AG04450 (cell line): ENCODE data around the gene MMEL1. TPM values are rescaled to one million over a fixed set of nuclear protein-coding genes. Genes with fewer than 3 reads are reported as not detected.

Source experiments
- CTCF ChIA-PET: fragments of 300-600, 350-600 bp; formaldehyde crosslinking; extraction: SDS; loops from one replicate; lab custom pipeline; 2022; ENCODE audit warnings: antibody characterized with exemption, inconsistent platforms; lab: Charles Lee
- POLR2A ChIA-PET: fragments of 350-600 bp; formaldehyde crosslinking; extraction: SDS; loops from one replicate; lab custom pipeline; 2021; ENCODE audit warnings: antibody characterized with exemption, inconsistent platforms; lab: Yijun Ruan, JAX
- DNase-seq: peaks from one replicate; pipeline ENCODE4 v3.0.0-alpha.2; 2011; ENCODE audit warnings: low read depth, low spot score
- H3K27ac ChIP-seq: one replicate; pipeline ENCODE4 v1.5.1; 2012; ENCODE audit warnings: low read depth, low read length, control low read depth
- H3K27me3 ChIP-seq: one replicate; pipeline ENCODE4 v1.6.0; 2012; ENCODE audit warnings: low read length; ENCODE audit not compliant: control insufficient read depth, insufficient read depth
- H3K4me3 ChIP-seq: 2 replicates; pipeline ENCODE4 v1.5.1; 2011; ENCODE audit warnings: mild to moderate bottlenecking, low read depth, low read length, control low read depth
- H3K9me3 ChIP-seq: 2 replicates; pipeline ENCODE4 v1.5.1; 2012; ENCODE audit warnings: low read length; ENCODE audit not compliant: control insufficient read depth, insufficient read depth
- CTCF ChIP-seq: IDR thresholded peaks from 2 replicates; pipeline ENCODE4 v1.5.1; 2011; ENCODE audit warnings: low read depth, low read length, control low read depth, inconsistent platforms
- polyA plus RNA-seq: library from polyadenylated mRNA; depleted of rRNA; stranded (reverse); fragments of >200 nt; gene quantifications from 2 replicates; pipeline ENCODE4 v1.2.3, GENCODE V29; 2011

MMEL1 gene
- polyA plus RNA-seq, 1 experiment, result 0.21 TPM

- CTCF ChIA-PET, result no interaction called here
- Histone ChIP-seq H3K9me3 (no peaks in the 10 kb centered on the region; the same call in none of the 2 replicates), H3K4me3 (no peak overlapping the region), H3K27me3 (no peaks in the 10 kb centered on the region), H3K27ac (no peak overlapping the region)
- TF ChIP-seq CTCF, result no peak
- DNase-seq, result no peak
- POLR2A ChIA-PET, result no interaction called here
Observed at GRCh38 chr1:2598329-2598931, 34.4 kb downstream of the MMEL1 start.

GRCh38 chr1:2597441-2598328 is 35.1 kb downstream of the MMEL1 start:
- no peaks in the 10 kb centered on the region; the same call in none of the 2 replicates for H3K9me3 ChIP-seq
- CTCF ChIA-PET, result no interaction called here
- POLR2A ChIA-PET, result no interaction called here
- H3K4me3 ChIP-seq, result no peak overlapping the region
- no peaks in the 10 kb centered on the region for H3K27me3 ChIP-seq
- H3K27ac ChIP-seq, result no peak overlapping the region
- DNase-seq, result no peak
- TF ChIP-seq CTCF, result no peak

GRCh38 chr1:2596530-2597333 is 36.1 kb downstream of the MMEL1 start:
- no peaks in the 10 kb centered on the region for H3K27me3 ChIP-seq
- no peak for DNase-seq
- ChIA-PET CTCF (no interaction called here), POLR2A (no interaction called here)
- no peak overlapping the region for H3K4me3 ChIP-seq
- H3K9me3 ChIP-seq, result no peaks in the 10 kb centered on the region; the same call in none of the 2 replicates
- H3K27ac ChIP-seq, result no peak overlapping the region
- no peak for TF ChIP-seq CTCF

- H3K4me3 ChIP-seq, result no peak overlapping the region
- H3K27me3 ChIP-seq, result no peaks in the 10 kb centered on the region
- TF ChIP-seq CTCF, result no peak
Observed at GRCh38 chr1:2595812-2596529, 36.8 kb downstream of the MMEL1 start.

More at GRCh38 chr1:2595812-2596529, 36.8 kb downstream of the MMEL1 start:
- DNase-seq, result no peak
- POLR2A ChIA-PET, result no interaction called here
- H3K9me3 ChIP-seq, result no peaks in the 10 kb centered on the region; the same call in none of the 2 replicates
- CTCF ChIA-PET, result no interaction called here
- H3K27ac ChIP-seq, result no peak overlapping the region
